C1 segment of cervical spinal cord (tissue), 14 donors: ENCODE results near the gene ZNRD2.
"Not testable (repeated sequence)": the region's sequence is repeated elsewhere in the genome, so short reads cannot be mapped to it uniquely, and the experiment has no call there.

ENCODE experiments used
- DNase-seq, 14 donors: peaks; one replicate each; lab custom pipeline; 2025; lab: John Stamatoyannopoulos, UW

Gene ZNRD2

DNA sequence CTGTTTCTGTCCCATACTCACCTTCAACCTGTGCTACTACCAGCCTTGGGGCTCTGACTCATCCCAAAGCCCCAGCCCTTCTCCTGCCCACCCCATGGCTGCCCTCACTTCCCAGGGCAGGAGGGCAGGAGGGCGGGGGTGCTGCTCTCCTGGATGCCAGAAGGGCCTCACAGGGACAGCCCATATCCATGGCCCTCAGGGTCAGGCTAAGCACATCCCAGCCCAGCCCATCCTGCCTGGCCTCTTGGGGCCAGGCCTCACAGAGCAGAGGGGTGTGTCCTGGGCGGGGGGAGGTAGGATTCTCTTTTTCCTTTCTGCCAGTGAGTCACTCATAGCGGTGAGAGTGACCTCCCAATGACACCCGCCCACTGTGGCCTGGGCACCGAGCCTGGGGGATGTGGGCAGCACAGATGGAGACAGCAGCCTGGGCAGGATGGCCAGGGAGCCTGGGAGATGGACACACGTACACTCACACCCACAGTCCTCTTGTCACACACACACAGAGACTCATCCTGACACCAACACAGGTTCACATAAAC is 14.5 kb upstream of the ZNRD2 start:
- peak in 2 of 14 donors; percentile 13 to 61 for DNase-seq

DNA sequence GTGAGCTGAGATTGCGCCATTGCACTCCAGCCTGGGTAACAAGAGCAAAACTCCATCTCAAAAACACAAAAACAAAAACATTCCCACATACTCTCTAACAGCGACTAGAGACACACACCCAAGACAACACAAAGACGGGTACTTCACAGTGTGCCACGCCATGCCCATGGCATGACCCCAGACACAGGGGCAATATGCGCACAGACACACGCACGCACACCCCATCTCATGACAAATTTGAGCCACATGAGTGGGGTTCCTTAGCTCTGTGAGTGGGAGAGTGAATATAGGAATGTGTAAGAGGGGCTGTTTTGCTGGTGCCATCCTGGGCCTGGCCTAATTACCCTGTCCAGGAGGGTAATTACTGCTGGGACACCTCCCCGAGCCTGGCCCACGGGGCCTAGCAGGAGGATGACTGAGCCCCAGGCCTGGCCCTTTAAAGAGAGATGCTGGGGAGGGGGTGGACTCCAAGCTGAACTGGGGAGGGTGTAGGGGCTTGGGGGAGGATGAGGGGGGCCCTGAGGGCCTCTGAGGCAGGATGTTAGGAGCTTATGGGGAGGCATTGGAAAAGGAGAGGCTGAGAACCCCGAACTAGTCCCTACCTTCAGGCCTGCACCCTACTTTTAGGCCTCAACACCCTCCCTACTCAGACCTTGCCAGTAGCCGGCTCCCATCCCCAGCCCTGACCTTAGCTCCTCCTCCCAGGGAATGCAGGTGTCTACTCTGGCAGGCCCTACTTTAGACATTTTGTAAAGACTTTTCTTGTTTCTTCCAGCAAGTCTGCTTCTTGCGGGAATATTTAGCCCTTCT is 13.6 kb upstream of the ZNRD2 start:
- peak in 2 of 14 donors; percentile 49 to 55 for DNase-seq

- peak in 7 of 14 donors; percentile 10 to 64 (median 38) for DNase-seq
These were observed 12.8 kb upstream of the ZNRD2 start for GRCh38 chr11:65557280-65558001.

- peak in 13 of 14 donors; percentile 38 to 88 (median 76) for DNase-seq
These were observed 12.0 kb upstream of the ZNRD2 start, which contains the start of gene LTBP3 for GRCh38 chr11:65558002-65558929. LTBP3 (minus strand) TSS chr11:65558359; CDS start chr11:65557959, 400 bp downstream.

DNA sequence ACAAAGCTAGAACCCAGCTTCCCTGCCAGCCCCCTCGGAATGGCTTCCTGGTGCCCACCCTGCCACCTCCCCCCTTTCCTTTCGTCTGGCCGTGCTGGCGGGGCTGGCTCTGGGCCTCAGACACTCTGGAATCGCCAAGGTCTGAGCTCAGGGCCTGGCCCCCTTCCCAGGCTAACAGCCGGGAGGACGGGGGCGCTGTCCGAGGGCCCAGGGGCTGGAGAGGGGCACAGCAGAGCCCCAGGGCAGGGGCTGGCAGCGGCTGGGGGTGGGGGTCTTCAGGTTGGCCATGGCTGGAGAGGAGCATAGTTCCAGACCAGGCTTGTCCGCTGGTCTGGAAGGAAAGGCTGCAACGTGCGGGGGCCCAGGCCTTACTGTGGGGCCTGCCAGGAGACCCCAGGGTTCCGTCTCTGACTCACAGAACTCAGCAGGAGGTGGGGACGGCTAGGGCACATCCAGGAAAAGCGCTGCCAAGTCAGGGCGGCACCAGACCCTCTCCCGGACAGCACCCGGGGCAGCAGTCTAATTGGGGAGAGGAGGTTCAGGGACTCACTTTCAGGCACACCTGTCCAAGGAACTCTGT is 11.3 kb upstream of the ZNRD2 start:
- peak in 11 of 14 donors; percentile 42 to 87 (median 69) for DNase-seq

- DNase-seq, result peak in 3 of 14 donors; percentile 41 to 61 (median 56)
These were observed 10.7 kb upstream of the ZNRD2 start for GRCh38 chr11:65559535-65559934.

GRCh38 chr11:65559951-65560537 is 10.2 kb upstream of the ZNRD2 start:
- DNase-seq, result peak in 6 of 14 donors; percentile 19 to 62 (median 37)

DNA sequence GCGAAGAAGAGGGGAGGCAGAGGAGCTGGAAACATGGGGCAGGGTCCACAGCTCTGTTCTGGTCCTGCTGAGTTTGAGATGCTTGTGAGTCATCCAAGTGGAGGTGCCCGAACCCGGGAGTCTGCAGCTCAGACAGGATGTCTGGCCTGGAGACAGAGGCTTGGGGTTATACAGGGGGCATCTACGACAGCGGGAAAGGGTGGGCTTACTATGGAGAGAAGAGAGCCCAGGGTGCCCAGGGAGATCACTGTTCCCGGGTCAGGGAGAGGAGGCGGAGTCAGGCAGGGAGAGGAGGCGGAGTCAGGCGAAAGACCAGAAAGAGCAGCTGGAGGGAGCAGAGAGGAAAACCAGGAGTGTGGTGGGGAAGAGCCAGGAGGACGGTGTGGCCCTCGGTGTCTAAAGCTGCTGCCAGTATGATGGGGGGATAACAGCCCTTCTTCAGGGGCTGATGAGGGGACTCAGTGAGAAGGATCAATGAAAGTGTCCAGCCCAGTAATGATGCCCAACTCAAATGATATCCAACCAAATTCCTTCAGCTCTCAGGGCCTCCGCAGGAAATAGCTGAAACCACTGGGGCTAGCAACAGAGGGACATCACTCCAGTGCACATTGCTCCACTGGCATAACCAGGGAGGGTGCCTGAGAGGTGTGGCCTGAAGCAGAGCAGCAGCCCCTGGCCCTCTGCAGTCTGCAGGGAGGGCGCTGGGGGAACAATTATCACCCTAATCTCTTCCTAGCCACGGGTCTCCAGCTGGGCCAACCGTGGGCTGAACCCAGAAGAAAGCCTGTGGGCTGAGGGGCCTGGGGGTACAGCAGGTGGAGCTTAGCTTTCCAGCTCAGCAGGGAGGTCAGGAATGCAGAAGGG is 9.5 kb upstream of the ZNRD2 start:
- DNase-seq, result peak in 9 of 14 donors; percentile 13 to 50 (median 31)

- no peak for DNase-seq
These were observed 8.3 kb upstream of the ZNRD2 start for GRCh38 chr11:65562020-65562419.

GRCh38 chr11:65562788-65563187 is 7.5 kb upstream of the ZNRD2 start:
- DNase-seq, result no peak

- DNase-seq, result no peak
These were observed 6.7 kb upstream of the ZNRD2 start for GRCh38 chr11:65563601-65564000.

GRCh38 chr11:65564879-65565559 is 5.3 kb upstream of the ZNRD2 start:
- not testable (repeated sequence) for DNase-seq

DNA sequence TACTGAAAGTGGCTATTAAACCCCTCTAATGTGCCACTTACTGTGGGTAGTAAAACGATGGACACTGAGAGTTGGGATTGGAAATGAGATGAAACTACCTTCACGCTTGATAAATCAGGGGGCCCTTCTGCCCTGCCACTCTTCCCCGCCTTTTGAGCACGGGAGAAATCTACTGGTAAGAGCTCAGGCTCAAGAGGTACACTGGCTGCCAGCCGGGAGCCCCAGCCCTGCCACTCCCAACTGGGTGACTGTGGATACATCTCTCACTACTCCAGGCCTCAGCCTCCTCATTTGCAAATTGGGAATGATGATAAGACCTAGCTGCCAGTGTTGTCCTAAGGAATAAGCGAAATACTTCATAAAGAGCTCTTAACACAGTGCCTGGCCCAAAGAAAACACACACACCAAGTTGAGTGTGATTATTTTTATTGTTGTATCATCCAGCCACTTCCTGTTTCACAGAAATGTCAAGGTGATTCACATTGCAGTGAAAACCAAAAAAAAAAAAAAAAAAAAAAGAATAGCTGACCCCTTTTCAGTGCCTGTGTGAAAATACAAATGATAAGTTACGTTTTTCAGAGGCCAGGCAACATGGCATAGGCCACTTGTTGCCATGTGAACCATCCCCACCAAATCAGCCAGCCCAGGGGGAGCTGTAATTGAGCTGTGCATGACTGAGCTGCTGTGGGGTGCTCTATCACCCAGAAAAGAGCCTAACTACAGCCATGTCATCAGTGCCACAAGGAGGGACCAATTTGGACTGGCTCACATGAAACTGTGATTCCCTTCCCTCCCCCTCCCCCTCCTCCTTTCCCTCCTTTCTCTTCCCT is 4.4 kb upstream of the ZNRD2 start:
- DNase-seq, result no peak

DNA sequence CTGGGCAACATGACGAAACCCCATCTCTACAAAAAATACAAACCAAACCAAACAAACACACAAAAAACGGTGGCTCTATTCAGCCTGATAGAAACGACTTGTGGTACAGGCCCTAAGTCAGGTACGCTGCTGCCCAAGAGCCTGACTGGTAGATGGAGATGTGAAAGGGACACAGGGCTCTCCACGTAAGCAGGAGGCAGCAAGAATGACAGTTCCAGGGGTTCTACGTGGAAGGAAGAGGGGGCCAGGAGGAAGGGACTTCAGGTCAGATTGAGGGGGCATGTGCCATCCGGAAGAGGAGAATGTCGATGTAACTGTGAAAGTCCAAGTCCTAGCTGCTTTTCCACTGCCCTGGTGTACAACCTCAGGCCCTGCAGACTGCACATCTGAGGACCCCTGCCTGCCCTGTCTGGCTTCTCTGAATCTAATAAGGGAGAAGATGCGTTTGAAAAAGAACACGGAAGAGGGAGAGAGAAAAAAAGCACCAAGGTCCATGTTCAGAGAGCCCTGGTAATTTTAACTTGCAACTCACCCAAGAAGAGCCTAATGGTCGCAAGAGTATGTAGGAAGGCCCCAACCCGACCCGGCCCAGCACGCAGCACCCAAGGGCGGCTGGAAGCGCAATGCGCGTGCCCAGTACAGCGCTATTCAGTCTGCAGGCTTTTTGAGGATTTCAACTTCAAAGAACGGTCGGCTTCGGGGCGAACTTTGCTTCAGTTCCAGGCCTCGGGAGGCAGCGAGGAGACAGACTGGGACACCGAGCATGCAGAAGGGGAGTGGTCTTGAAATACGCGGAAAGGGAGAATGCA is 909 bp upstream of the ZNRD2 start:
- peak in 1 of 14 donors; percentile 78 for DNase-seq

GRCh38 chr11:65571420-65571819 is 1.1 kb downstream of the ZNRD2 start:
- no peak for DNase-seq

GRCh38 chr11:65571940-65572339 is 1.7 kb downstream of the ZNRD2 start:
- no peak for DNase-seq
